Omental fat pad (tissue), 4 donors: ENCODE measurements around the gene YJEFN3. TPM values are rescaled to one million over a fixed set of nuclear protein-coding genes. Genes with fewer than 3 reads are reported as not detected.
A peak's percentile ranks its signal among the peaks of the same experiment; 100 is the strongest.

Experiments used
- ATAC-seq: fragments of 150-250 bp; one replicate; pipeline ENCODE4 v1.9.1; 2016; ENCODE audit warnings: mild to moderate bottlenecking, moderate library complexity; ENCODE audit not compliant: low FRiP score
- DNase-seq: peaks from one replicate; pipeline ENCODE4 v3.0.0-alpha.2; 2019; ENCODE audit warnings: low spot score
- CTCF ChIP-seq, 3 donors: fragments of 450-650 bp; IDR thresholded peaks; one replicate each; pipeline ENCODE4 v1.5.1; 2016 to 2017; ENCODE audit warnings: antibody characterized with exemption in 3 of 3, mild to moderate bottlenecking in 3 of 3, moderate library complexity in 2 of 3
- total RNA-seq, 4 donors: library from RNA; depleted of rRNA; stranded (reverse); fragments of >200 nt; gene quantifications; one replicate each; pipeline ENCODE4 v1.1.0, GENCODE V29; 2016

Gene YJEFN3
- total RNA-seq, 4 donors from 2014 or later, result 0.75 to 1.1 (median 0.90) TPM

GRCh38 chr19:19537075-19538048, 8.7 kb downstream of the YJEFN3 start:
- DNase-seq, result no peak
- TF ChIP-seq CTCF (IDR thresholded peaks at IDR 0.05), result no peak
- ATAC-seq, result no peak

DNA sequence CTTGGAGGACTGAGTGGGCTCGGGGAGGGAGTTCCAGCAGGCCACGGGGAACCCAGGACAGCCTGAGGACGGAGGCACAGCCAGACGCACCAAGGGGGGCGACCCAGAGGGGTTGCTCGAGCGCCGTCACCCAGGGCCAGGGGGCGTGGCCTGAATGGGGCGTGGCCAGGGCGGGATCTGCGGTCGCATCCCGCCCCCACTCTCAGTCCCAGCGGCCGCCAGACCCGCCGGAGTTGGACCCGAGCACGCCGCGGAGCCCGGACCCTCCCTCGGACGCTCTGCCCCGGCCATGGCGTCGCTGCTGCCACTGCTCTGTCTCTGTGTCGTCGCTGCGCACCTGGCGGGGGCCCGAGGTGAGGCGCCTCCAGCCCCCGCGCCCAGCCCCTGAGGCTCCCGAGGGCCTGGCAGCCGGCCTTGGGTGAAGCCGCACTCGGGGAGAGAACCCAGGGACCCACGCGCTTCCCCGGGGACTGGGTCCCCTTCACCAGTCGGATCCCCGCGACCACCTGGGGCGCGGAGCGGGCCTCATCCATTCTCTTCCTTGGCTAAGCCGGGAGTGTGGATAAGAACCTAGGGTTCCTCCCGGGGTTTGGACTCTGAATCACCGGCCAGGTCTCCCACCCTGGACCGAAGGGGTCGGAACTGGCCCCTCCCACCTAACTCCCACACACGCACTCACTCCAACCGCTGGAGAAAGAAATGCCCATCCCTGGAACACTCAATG, 9.5 kb downstream of the YJEFN3 start, which contains the start of gene CILP2:
Gene CILP2, plus strand, starts transcription at position 205 of the 724 bp plus-strand sequence. Its CDS starts 85 bp downstream, at position 290.
- DNase-seq (peak; percentile 44), ATAC-seq (peak; percentile 37)
- no peak for TF ChIP-seq CTCF (IDR thresholded peaks at IDR 0.05)

DNA sequence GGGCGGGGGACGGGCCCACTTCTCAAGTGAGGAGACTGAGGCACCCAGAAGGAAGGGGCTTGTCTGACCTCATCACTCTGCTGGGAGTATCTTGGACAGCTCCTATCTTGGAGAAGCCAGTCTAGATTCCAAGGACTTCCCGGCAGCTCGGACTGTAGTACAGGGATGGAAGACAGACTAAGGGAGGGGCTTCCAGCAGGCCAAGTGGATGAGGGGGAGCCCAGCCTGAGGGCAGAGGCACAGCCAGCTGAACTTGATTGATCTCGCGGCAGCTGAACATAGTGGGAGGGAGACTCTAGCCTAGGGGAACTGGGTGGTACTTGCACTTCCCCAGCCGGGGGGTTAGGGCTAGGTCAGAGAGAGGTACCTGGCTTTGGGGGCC, 10.1 kb downstream of the YJEFN3 start:
- TF ChIP-seq CTCF (IDR thresholded peaks at IDR 0.05), result no peak
- ATAC-seq (no peak), DNase-seq (no peak)

- no peak for ATAC-seq
- DNase-seq, result no peak
- TF ChIP-seq CTCF (IDR thresholded peaks at IDR 0.05), result no peak
Observed at GRCh38 chr19:19539698-19540063, 11.0 kb downstream of the YJEFN3 start.

- peak; percentile 36 for DNase-seq
- no peak for TF ChIP-seq CTCF (IDR thresholded peaks at IDR 0.05)
- peak; percentile 26 for ATAC-seq
Observed at GRCh38 chr19:19540064-19540714, 11.5 kb downstream of the YJEFN3 start.

DNA sequence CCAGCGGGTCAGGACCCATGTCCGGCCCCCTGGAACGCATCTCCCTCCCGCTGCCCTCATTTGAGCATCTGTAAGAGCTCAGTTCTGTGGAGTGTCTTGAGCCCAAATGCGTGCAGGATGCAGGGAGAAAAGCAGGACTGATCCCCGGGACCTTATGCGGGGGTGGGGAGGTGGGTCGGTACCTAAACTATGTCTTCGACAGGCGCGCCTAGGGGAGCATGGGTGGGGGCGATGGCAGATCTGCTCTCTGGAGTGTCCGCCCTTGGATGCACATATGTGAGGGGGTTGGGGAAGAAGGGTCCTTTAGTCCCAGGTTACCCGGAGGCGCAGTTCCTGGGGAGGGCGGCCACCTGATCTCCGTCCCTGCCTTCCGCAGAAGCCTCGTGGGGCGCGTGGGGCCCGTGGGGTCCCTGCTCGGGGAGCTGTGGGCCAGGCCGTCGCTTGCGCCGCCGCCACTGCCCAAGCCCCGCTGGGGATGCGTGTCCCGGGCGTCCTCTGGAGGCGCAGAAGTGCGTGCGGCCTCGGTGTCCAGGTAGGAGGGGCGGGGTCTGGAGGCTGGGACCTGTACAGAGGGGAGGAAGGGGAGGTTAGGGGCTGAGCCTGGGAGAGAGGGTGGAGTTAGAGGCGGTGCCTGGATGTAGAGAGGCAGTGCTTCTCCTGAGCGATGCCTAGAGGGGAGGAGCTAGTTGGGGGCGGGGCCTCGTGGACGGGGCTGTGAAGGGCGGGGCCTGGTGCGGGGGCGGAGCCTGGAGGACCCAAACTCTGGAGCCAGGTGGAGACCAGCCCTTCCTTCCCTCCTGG, 12.2 kb downstream of the YJEFN3 start:
- peak; percentile 29 for ATAC-seq
- no peak for TF ChIP-seq CTCF (IDR thresholded peaks at IDR 0.05)
- DNase-seq, result peak; percentile 47
